Left lung (tissue), 10 donors: ENCODE measurements around the gene B3GNT3. TPM values are rescaled to one million over a fixed set of nuclear protein-coding genes. Genes with fewer than 3 reads are reported as not detected.

Experiments
- ATAC-seq: fragments of 200-7000 bp; cut with Tn5 transposase; one replicate; pipeline ENCODE4 v1.9.1; 2020; ENCODE audit warnings: moderate library complexity
- DNase-seq, 4 donors: peaks; one replicate each; pipeline ENCODE4 v3.0.0-alpha.2; 2013 to 2020
- H3K27ac ChIP-seq, 2 donors: fragments of 200-600 bp; sonication (generic) in 1 of 2; one replicate each; pipeline versions ENCODE4 v1.5.0 to v1.8.0; 2020 to 2021
- H3K27me3 ChIP-seq, 2 donors: fragments of 200-600 bp; sonication (generic) in 1 of 2; one replicate each; pipeline versions ENCODE4 v1.5.0 to v1.8.0; 2020 to 2021
- H3K36me3 ChIP-seq, 2 donors: fragments of 200-600 bp; sonication (generic) in 1 of 2; one replicate each; pipeline versions ENCODE4 v1.5.0 to v1.8.0; 2020 to 2021
- H3K4me1 ChIP-seq, 2 donors: fragments of 200-600 bp; one replicate each; pipeline ENCODE4 v1.8.0; 2021
- H3K4me3 ChIP-seq, 2 donors: fragments of 200-600 bp; sonication (generic) in 1 of 2; one replicate each; pipeline versions ENCODE4 v1.5.0 to v1.8.0; 2020 to 2021; ENCODE audit warnings: mild to moderate bottlenecking in 1 of 2
- H3K9me3 ChIP-seq, 2 donors: fragments of 200-600 bp; sonication (generic) in 1 of 2; one replicate each; pipeline versions ENCODE4 v1.5.0 to v1.8.0; 2020 to 2021
- intact Hi-C, 2 donors: fragments of 100-400 bp; cut with DNase I; formaldehyde crosslinking; loops; one replicate each; pipeline versions ENCODE4 v1.11.2 to v1.14.2; 2022
- polyA plus RNA-seq, 6 donors: library from polyadenylated mRNA; unstranded; fragments of 120-200 nt; gene quantifications; one replicate each; pipeline ENCODE4 v1.2.1, GENCODE V29; 2013; ENCODE audit not compliant: insufficient read length in 6 of 6
- total RNA-seq, 2 donors: library from RNA; stranded (reverse); fragmentation: NEBNext Ultra II Directional; extraction: Animal tissue kit (Norgen Biotek cat#: 25700); gene quantifications; one replicate each; pipeline ENCODE4 v1.2.1, GENCODE V29; 2021
- TF ChIP-seq, protein P1 (sequence below), 2 donors: fragments of 200-600 bp; sonication (generic) in 1 of 2; IDR thresholded peaks; one replicate each; pipeline versions ENCODE4 v1.5.0 to v1.8.0; 2021; ENCODE audit warnings: antibody characterized with exemption in 2 of 2
- donor health status: DM: no; HTN: yes; CAD: no.
- donor health status: DM: no; HTN: no; CAD: no.

The B3GNT3 gene
- total and polyA plus RNA-seq, 8 donors = 0.12 to 5.2 (median 1.1) TPM; not detected in 4

DNA sequence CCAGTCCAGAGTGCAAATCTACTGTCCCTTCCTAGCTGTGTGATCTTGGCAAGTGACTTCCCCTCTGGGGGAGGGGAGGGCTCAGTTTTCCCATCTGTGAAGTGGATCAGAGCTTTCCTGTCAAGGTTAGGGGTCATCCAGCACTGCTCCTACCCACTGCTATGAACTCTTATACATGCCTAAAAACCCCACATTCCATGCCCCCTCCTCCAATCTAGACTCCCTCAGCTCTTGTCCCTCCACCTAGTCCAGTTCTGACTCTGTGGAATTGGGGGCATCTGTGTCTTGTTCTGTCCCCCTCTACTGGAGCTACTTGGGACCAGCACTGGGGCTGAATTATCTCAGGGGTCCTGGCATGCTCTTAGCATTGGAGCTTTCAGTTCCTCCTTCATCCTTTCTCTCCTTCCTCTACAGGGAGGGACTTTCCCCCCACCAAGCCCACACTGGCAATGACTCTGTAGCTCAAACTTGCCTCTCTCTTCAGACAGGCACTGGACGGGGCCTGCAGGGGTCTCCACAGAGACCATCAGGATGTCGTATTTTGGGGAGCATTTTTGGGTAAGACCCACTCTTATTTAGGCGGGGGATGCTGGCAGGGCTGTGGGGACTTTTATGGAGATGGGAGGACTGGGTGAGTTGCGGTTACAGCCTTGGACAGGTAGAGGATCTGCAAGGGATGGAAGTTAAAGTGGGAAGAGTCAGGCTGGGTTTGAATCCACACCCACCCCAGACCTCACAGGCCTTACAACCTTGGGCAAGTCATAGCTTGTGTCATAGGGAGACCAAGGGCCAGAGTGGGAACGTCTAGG lies 40.1 kb upstream of the B3GNT3 start:
- no peak for ATAC-seq
- no peaks in the 10 kb centered on the region for H3K9me3 ChIP-seq

GRCh38 chr19:17755443-17755890 lies 39.5 kb upstream of the B3GNT3 start:
- no peak for ATAC-seq
- TF ChIP-seq, protein P1, sequence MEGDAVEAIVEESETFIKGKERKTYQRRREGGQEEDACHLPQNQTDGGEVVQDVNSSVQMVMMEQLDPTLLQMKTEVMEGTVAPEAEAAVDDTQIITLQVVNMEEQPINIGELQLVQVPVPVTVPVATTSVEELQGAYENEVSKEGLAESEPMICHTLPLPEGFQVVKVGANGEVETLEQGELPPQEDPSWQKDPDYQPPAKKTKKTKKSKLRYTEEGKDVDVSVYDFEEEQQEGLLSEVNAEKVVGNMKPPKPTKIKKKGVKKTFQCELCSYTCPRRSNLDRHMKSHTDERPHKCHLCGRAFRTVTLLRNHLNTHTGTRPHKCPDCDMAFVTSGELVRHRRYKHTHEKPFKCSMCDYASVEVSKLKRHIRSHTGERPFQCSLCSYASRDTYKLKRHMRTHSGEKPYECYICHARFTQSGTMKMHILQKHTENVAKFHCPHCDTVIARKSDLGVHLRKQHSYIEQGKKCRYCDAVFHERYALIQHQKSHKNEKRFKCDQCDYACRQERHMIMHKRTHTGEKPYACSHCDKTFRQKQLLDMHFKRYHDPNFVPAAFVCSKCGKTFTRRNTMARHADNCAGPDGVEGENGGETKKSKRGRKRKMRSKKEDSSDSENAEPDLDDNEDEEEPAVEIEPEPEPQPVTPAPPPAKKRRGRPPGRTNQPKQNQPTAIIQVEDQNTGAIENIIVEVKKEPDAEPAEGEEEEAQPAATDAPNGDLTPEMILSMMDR (IDR thresholded peaks at IDR 0.05) = no peak
- Histone ChIP-seq H3K4me1 (peaks cover 0 to 45% of the 10 kb centered on the region in 2 donors), H3K27ac (no peak overlapping the region), H3K9me3 (no peaks in the 10 kb centered on the region), H3K4me3 (no peak overlapping the region), H3K36me3 (no peaks in the 10 kb centered on the region), H3K27me3 (no peaks in the 10 kb centered on the region)
- DNase-seq = no peak
- intact Hi-C loops = no loop called here

More for the DNA sequence above, 40.1 kb upstream of the B3GNT3 start:
- intact Hi-C loops = no loop called here
- peaks cover 0 to 51% of the 10 kb centered on the region in 2 donors for H3K4me1 ChIP-seq
- no peaks in the 10 kb centered on the region for H3K36me3 ChIP-seq
- H3K27ac ChIP-seq = no peak overlapping the region
- TF ChIP-seq, protein P1 (IDR thresholded peaks at IDR 0.05) = no peak
- H3K4me3 ChIP-seq = no peak overlapping the region
- H3K27me3 ChIP-seq = no peaks in the 10 kb centered on the region
- no peak for DNase-seq

DNA sequence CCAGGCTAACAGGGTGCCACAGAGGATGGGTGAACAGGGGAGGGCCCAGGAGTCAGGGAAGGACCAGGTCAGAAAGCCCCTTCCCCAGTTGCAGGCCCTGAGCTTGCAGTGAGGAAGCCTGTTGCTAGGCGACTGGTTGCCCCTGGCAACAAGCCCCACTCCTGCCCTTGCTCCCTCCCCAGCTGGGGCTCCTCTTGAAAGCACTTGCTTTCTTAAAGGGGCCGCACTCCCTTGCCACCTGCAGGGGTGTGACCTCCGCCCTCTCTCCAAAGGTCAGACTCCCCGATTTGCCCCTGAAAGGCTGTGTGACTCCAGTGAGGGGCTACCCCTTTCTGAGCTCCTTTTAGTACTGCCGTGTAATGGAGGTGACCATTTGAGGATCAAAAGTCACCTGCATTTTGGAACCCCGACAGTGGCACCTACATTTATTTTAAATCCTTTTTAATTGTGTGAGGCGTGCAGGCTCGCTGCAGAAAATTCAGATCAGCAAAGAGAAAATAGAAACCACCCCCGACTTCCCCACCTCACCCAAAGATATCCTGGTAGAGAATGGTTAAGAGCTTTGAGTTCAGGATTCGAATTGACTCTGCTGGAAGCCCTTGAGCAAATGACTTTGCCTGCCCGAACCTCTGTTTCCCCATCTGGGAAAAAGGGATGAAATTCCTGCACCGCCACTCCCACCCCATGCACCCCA lies 38.8 kb upstream of the B3GNT3 start:
- TF ChIP-seq, protein P1 (IDR thresholded peaks at IDR 0.05) = no peak
- peaks cover 0 to 38% of the 10 kb centered on the region in 2 donors for H3K4me1 ChIP-seq
- H3K9me3 ChIP-seq = no peaks in the 10 kb centered on the region
- intact Hi-C loops = no loop called here
- DNase-seq (peak in 1 of 4 donors; percentile 40), ATAC-seq (peak; percentile 6)
- no peaks in the 10 kb centered on the region for H3K36me3 ChIP-seq
- H3K27me3 ChIP-seq = no peaks in the 10 kb centered on the region
- H3K27ac ChIP-seq = no peak overlapping the region
- no peak overlapping the region for H3K4me3 ChIP-seq

- ATAC-seq = peak; percentile 72
- DNase-seq = peak in 2 of 4 donors; percentile 44 to 83
- TF ChIP-seq, protein P1 (IDR thresholded peaks at IDR 0.05) = no peak
Observed at GRCh38 chr19:17757125-17757524, 37.8 kb upstream of the B3GNT3 start.

DNA sequence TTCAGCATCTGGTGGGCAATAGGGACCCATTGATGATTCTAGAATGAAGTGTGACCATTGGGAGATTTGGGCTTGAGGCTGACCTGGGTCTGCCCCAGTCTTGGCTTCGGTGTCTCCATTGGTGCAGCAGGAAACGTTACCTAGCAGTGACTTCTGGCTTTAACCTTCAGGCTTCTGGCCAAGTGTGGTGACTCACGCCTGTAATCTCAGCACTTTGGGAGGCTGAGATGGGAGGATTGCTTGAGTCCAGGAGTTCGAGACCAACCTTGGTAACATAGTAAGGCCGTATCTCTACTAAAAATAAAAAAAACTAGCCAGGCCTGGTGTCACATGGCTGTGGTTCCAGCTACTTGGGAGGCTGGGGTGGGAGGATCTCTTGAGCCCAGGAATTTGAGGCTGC lies 36.4 kb upstream of the B3GNT3 start:
- no peak overlapping the region for H3K27ac ChIP-seq
- no peak overlapping the region for H3K4me3 ChIP-seq
- peaks cover 0 to 7% of the 10 kb centered on the region in 2 donors for H3K27me3 ChIP-seq
- ATAC-seq (no peak), DNase-seq (no peak)
- H3K4me1 ChIP-seq = peaks cover 0 to 22% of the 10 kb centered on the region in 2 donors
- H3K36me3 ChIP-seq = no peaks in the 10 kb centered on the region
- H3K9me3 ChIP-seq = no peaks in the 10 kb centered on the region
- intact Hi-C loops = no loop called here
- TF ChIP-seq, protein P1 (IDR thresholded peaks at IDR 0.05) = no peak

More at GRCh38 chr19:17757125-17757524, 37.8 kb upstream of the B3GNT3 start:
- no peaks in the 10 kb centered on the region for H3K9me3 ChIP-seq
- no peak overlapping the region for H3K4me3 ChIP-seq
- intact Hi-C loops = no loop called here
- H3K4me1 ChIP-seq = peaks cover 0 to 29% of the 10 kb centered on the region in 2 donors
- H3K27me3 ChIP-seq = no peaks in the 10 kb centered on the region
- no peak overlapping the region for H3K27ac ChIP-seq
- H3K36me3 ChIP-seq = no peaks in the 10 kb centered on the region
